Ascending aorta (tissue), 2 donors: Measurements from ENCODE around the gene COA3. TPM values are rescaled to one million over a fixed set of nuclear protein-coding genes. Genes with fewer than 3 reads are reported as not detected.
A peak's percentile ranks its signal among the peaks of the same experiment; 100 is the strongest.

ENCODE experiments used
- DNase-seq, 2 donors: peaks; one replicate each; pipeline ENCODE4 v3.0.0-alpha.2; 2019; ENCODE audit warnings: low spot score in 2 of 2
- H3K27ac ChIP-seq, 2 donors: fragments of 200-600 bp; sonication (generic); one replicate each; pipeline ENCODE4 v1.5.1; 2016 to 2017; ENCODE audit warnings: mild to moderate bottlenecking in 1 of 2
- H3K27me3 ChIP-seq: fragments of 200-600 bp; sonication (generic); one replicate; pipeline ENCODE4 v1.5.1; 2017
- H3K36me3 ChIP-seq, 2 donors: fragments of 200-600 bp; sonication (generic); one replicate each; pipeline ENCODE4 v1.5.1; 2016
- H3K4me1 ChIP-seq, 2 donors: fragments of 200-600 bp; sonication (generic); one replicate each; pipeline ENCODE4 v1.5.1; 2016 to 2017; ENCODE audit warnings: mild to moderate bottlenecking in 1 of 2
- H3K4me3 ChIP-seq, 2 donors: fragments of 200-600 bp; sonication (generic); one replicate each; pipeline ENCODE4 v1.5.1; 2016 to 2017; ENCODE audit warnings: mild to moderate bottlenecking in 1 of 2
- H3K9me3 ChIP-seq, 2 donors: fragments of 200-600 bp; sonication (generic); one replicate each; pipeline ENCODE4 v1.5.1; 2016
- CTCF ChIP-seq, 3 experiments: fragments of 200-600 bp in 2 of 3; fragments of 450-650 bp in 1 of 3; sonication (generic) in 2 of 3; IDR thresholded peaks; one replicate each; pipeline ENCODE4 v1.5.1; 2016 to 2019; ENCODE audit warnings: antibody characterized with exemption in 3 of 3, mild to moderate bottlenecking in 1 of 3, moderate library complexity in 1 of 3
- intact Hi-C: fragments of 100-400 bp; cut with DNase I; formaldehyde crosslinking; loops from one replicate; pipeline ENCODE4 v1.15.1; 2023
- total RNA-seq: library from RNA; depleted of rRNA; stranded (reverse); fragments of >200 nt; gene quantifications from one replicate; pipeline ENCODE4 v1.1.0, GENCODE V29; 2016

COA3 gene
- total RNA-seq, 1 donor from 2014 or later = 9.8 TPM

DNA sequence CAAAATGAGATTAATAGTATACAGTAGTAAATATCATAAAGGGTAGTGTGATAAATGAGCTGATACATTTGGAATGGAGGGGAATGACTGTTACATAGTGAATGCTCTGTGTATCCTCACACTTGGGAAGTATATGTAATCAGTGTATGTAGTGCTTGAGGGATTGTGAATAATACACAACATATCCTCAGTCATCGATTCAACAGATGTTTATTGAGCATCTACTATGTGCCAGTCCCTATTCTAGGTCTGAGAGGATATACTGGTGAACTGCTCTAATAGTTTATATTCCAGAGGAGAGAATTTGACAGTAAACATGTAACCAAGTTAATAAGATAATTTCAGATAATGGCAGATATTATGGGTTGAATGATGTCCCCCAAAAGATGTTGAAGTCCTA lies 29.0 kb upstream of the COA3 start:
- Histone ChIP-seq H3K27me3 (no peaks in the 10 kb centered on the region), H3K4me1 (peaks cover 6 to 15% of the 10 kb centered on the region in 2 donors), H3K9me3 (no peaks in the 10 kb centered on the region), H3K27ac (no peak overlapping the region), H3K36me3 (no peaks in the 10 kb centered on the region), H3K4me3 (no peak overlapping the region)
- intact Hi-C loops = loop anchor here (10.0 kb wide), 1 partner anchor 253 kb away; the partner anchor contains the start of gene PSMC3IP
- no peak for TF ChIP-seq CTCF (IDR thresholded peaks at IDR 0.05)
- DNase-seq = no peak

- H3K4me1 ChIP-seq = peaks cover 6 to 12% of the 10 kb centered on the region in 2 donors
- peaks cover 43 to 52% of the 10 kb centered on the region in 2 donors for H3K36me3 ChIP-seq
- H3K27ac ChIP-seq = no peak overlapping the region
- no peak for TF ChIP-seq CTCF (IDR thresholded peaks at IDR 0.05)
- H3K27me3 ChIP-seq = no peaks in the 10 kb centered on the region
- H3K9me3 ChIP-seq = no peaks in the 10 kb centered on the region
- intact Hi-C loops = loop anchor here (5.0 to 10.0 kb wide), 4 partner anchors 49 to 246 kb away; partner anchors contain the start of genes PLEKHH3, PSMC3IP and VPS25
- H3K4me3 ChIP-seq = no peak overlapping the region
- no peak for DNase-seq
Observed at GRCh38 chr17:42821176-42821575, 22.7 kb upstream of the COA3 start.

GRCh38 chr17:42819939-42820535 lies 21.5 kb upstream of the COA3 start:
- H3K27me3 ChIP-seq = no peaks in the 10 kb centered on the region
- peak in 2 of 3 experiments; percentile 49 to 58 for TF ChIP-seq CTCF (IDR thresholded peaks at IDR 0.05)
- intact Hi-C loops = loop anchor here (5.0 to 10.0 kb wide), 4 partner anchors 48 to 245 kb away; partner anchors contain the start of genes PLEKHH3, PSMC3IP and VPS25
- no peak overlapping the region for H3K4me3 ChIP-seq
- no peaks in the 10 kb centered on the region for H3K9me3 ChIP-seq
- peaks cover 54 to 64% of the 10 kb centered on the region in 2 donors for H3K36me3 ChIP-seq
- no peak for DNase-seq
- peaks cover 6 to 12% of the 10 kb centered on the region in 2 donors for H3K4me1 ChIP-seq
- H3K27ac ChIP-seq = no peak overlapping the region

DNA sequence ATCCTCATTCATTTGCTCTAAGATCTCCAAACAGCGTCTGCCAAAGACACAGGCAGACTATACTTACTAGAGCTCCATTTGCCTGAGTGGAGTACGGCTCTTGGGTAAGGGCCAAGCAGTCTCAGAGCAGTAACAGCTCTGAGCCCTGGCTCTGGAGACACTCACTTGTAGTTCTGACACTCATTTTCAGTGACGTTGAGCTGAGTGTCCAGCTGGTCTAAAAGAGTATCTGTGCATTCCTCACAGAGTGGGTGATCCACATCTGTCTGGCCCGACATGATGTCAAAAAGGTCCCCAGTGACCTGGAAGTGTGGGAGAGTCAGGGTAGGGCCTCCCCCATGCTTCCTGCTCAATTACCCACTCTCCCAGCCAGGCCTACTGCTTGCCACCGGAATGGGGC lies 19.9 kb upstream of the COA3 start:
- peaks cover 68 to 80% of the 10 kb centered on the region in 2 donors for H3K36me3 ChIP-seq
- H3K27me3 ChIP-seq = no peaks in the 10 kb centered on the region
- no peaks in the 10 kb centered on the region for H3K9me3 ChIP-seq

DNA sequence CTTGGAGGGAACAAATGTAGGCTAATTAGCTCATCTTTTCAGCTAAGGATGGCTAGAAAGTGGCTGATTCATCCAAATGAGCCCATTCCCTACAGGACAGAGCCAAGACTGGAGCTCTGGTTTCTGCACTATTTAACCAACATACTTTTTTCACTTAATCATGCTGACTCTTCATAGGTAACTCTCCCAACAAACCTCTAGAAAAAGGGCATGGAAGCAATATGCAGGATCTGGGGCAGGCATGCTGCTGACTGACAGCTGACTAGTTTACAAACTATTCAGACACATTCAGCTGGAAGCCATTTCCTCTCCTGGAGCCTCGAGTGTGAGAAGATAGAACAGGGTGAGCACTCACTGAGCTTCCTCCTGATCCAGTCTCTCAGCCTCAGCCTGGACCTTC lies 19.4 kb upstream of the COA3 start:
- intact Hi-C loops = no loop called here

More for the DNA sequence above, 19.9 kb upstream of the COA3 start:
- no peak overlapping the region for H3K27ac ChIP-seq
- TF ChIP-seq CTCF (IDR thresholded peaks at IDR 0.05) = no peak
- intact Hi-C loops = no loop called here
- DNase-seq = no peak
- H3K4me3 ChIP-seq = no peak overlapping the region
- peaks cover 4 to 10% of the 10 kb centered on the region in 2 donors for H3K4me1 ChIP-seq

More for the DNA sequence above, 19.4 kb upstream of the COA3 start:
- no peak for DNase-seq
- Histone ChIP-seq H3K27ac (no peak overlapping the region), H3K4me3 (no peak overlapping the region), H3K9me3 (no peaks in the 10 kb centered on the region), H3K4me1 (peaks cover 0 to 5% of the 10 kb centered on the region in 2 donors), H3K27me3 (no peaks in the 10 kb centered on the region), H3K36me3 (peaks cover 70 to 84% of the 10 kb centered on the region in 2 donors)
- TF ChIP-seq CTCF (IDR thresholded peaks at IDR 0.05) = no peak
